GM21528 (cell line): Measurements from ENCODE around the gene VWA3B.

Experiments
- ATAC-seq: cut with Tn5 transposase; IDR thresholded peaks from one replicate; pipeline ENCODE4 v1.9.1; 2021; ENCODE audit warnings: mild to moderate bottlenecking, moderate library complexity; ENCODE audit not compliant: unreplicated experiment, low FRiP score

Gene VWA3B

DNA sequence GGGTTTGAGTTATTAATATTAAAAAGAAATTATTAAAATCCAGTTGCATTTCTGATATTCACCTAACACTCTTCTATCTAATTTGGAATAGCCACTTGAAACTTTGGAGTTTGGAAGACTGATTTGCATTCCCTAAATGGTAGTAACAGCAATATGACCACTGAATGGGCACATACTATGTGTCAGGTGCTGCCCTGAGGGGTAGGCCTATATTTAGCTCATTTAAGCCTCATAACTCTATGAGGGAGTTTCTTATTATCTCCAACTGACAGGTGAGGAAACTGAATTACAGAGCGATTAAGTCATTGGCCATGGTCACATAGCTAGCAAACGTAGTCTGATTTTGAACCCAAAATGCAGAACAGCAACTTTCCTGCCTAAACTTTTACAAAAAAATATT lies 77.3 kb downstream of the VWA3B start:
- ATAC-seq = no peak

DNA sequence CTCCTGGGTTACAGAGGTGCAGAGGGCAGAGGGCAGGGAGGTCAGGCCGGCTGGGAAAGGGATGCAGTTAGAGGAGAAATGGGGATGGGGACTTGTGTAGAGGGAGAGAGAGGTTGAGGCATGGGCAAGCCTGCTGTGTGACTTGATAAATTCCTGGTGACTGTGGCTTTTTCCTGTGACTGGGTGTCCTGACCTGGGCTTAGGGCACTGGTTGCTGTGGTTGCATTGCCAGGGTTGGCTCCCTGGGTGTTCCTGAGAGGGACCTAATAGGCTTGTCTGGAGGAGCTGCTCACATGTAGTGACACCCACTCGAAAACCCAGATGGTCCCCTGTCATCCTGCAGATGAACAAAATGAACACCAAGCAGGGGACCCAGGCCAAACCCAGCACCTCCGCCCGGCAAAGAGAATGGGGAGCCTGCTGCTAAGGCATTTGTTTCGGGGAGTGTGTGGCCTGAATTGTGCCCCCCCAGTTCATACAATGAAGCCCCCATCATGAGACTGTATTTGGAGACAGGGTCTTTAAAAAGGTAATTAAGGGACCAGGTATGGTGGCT lies 78.6 kb downstream of the VWA3B start:
- ATAC-seq = no peak

DNA sequence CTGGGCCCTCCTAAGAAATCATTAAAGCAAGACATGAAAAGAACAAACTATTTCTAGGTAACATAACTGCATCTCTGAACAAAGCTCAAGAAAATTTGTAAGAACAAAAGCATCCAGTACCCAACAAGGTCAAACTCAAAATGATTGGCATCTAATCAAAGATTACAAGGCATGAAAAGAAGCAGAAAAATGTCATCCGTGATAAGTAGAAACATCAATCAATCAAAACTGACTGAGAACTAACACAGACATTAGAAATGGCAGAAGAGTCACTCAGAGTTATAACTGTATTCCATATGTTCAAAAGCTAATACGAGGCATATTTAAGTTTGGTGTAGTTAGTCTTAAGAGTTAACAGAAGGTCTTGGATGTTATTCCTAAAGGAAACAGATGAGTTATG lies 80.9 kb downstream of the VWA3B start:
- no peak for ATAC-seq

GRCh38 chr2:98170076-98170475 lies 83.1 kb downstream of the VWA3B start:
- no peak for ATAC-seq

DNA sequence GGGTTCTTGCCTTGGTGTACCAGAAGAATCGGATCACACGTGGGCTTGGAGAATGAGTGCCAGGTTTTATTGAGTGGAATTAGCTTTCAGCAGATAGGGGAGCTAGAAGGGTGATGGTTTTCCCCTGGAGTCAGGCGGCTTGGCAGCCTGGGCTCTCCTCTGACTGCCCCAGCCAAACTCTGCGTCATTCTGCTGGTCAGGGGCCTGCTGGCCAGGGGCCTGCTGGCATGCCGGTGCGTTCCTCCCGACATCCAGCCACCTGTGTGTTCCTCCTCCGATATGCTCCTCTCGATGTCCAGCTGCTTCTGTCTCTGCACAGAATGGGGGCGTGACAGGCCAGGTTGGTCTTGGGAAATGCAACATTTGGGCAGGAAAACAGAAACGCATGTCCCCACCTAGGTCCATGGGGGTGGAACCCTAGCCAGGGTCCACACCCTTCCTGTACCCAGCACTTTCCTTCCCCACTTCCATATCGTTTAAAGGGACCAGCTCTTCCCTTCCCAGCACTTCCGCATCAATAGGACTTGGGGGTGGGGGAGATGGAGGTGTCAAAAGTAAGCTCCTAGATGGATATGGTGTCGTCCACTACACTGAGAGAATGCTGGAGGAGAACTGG lies 85.3 kb downstream of the VWA3B start:
- ATAC-seq = no peak

GRCh38 chr2:98172951-98173350 lies 86.0 kb downstream of the VWA3B start:
- no peak for ATAC-seq

DNA sequence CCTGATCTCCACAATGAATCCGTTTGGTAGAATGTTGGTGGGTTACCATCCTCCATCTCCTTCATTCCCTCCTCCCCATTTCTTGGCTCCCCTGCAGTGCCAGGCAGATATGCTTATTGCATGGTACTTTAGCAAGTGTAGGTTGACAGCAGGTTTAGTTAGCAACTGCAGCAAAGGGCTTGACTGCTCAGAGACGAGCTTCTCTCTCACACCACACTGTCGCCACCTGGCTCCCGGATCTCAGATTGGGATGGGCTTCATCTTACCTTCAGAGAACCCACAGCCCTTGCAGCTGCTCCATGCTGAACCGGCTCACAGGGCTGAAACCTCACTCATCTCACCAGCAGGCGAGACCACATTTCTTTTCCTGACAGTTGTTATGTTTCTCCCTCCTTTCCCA lies 88.8 kb downstream of the VWA3B start:
- no peak for ATAC-seq

- no peak for ATAC-seq
These were observed 90.3 kb downstream of the VWA3B start for GRCh38 chr2:98177286-98177685.

- no peak for ATAC-seq
These were observed 91.0 kb downstream of the VWA3B start for GRCh38 chr2:98177986-98178385.

DNA sequence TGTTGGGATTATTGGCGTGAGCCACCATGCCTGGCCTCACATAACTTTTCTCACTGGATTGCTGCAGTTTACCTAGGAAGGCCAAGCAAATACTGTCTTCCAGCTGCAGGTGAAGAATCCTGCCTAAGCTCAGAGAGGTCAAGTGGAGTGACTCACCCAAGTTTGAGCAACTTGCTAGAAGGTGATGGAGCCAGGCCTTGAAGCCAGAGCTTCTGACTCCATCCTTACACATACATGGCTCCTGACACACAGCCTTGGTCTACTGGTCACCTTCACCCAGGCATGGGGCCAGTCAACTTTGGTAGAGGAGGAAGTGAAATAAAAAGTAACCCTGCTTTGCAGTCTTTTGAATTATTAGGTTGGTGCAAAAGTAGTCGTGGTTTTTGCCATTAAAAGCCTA lies 93.5 kb downstream of the VWA3B start:
- ATAC-seq = no peak

GRCh38 chr2:98181346-98181745 lies 94.4 kb downstream of the VWA3B start:
- no peak for ATAC-seq

- ATAC-seq = no peak
These were observed 98.8 kb downstream of the VWA3B start for GRCh38 chr2:98185801-98186200.

GRCh38 chr2:98187194-98187593 lies 100.2 kb downstream of the VWA3B start:
- no peak for ATAC-seq

GRCh38 chr2:98188351-98189046 lies 101.5 kb downstream of the VWA3B start:
- ATAC-seq = no peak

- ATAC-seq = no peak
These were observed 104.9 kb downstream of the VWA3B start for GRCh38 chr2:98191883-98192282.

DNA sequence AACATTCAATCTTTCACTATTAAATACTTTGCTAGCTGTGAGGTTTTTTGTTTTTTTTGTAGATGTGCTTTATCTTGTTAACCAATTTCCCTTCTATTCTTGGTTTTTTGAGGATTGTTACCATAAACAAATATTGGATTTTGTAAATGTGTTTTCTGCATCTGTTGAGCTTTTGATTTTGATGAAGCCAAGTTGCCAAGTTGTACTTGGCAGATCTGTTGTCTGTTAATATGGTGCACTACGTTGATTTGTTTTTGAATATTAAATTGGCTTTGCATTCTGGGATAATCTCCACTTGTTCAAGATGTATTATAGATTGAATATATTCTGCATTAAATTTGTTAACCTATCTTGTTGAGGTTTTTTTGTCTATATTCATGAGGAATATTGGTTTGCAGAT lies 114.6 kb downstream of the VWA3B start:
- no peak for ATAC-seq

DNA sequence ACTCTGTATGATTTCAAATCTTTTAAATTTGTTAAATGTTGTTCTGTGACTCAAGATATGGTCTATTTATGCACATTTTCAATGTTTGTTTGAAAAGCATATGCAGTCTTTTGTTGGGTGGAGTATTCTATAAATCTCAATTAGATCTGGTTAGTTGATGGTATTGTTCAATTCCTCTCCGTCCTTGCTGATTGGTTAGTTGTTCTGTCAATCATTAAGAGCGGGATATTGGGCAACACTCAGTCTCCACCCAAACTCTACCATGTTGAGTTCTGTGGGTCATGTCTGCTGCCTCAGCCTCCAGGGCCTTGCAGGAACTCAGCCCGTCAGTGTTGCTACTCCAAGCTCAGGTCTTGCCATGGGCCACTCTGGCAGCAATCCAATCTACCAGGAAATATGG lies 118.9 kb downstream of the VWA3B start:
- no peak for ATAC-seq

DNA sequence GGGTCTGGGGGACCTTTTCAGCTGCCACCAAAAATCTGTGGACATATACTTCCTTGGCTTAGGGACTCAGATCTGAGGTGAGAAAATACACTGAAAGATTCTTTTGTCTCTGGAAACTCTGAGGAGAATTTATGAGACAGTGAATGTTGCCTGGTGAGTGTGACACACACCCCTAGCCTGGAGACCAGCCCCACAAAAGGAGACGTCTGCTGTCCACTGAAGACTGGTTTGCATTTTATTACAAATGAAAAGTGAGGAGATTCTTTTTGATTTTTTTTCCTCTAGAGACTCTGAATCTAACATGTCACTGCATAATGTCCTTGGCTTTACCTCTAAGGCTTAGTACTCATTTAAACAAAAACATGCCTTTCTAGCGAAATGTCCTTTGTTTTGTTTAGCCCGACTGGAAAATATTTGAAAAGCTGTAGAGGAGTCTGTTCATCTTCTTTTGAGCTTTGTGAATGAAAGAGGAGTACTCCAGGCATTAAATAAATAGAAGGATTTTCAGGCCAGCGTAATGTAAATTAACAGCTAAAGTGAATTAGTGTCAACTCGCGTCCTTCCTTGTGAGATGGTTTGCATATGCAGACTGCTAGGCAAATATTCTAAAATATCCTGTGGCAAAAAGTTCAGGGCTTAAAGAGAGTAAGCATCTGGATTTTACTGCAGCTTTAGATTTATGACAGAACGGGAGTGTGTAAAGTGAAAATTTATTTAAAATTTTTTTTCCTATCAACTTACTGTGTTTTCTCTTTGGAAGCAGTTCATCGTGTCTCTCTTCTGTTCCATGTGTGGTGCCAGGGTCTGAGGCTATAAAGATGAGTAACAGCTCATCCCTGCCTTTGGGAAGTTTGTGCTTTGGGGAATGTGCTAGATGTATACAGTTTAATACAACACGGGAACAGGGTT lies 125.4 kb downstream of the VWA3B start:
- no peak for ATAC-seq

- ATAC-seq = no peak
These were observed 129.6 kb downstream of the VWA3B start for GRCh38 chr2:98216616-98217015.

GRCh38 chr2:98219152-98219551 lies 132.2 kb downstream of the VWA3B start:
- no peak for ATAC-seq

GRCh38 chr2:98233941-98234340 lies 147.0 kb downstream of the VWA3B start:
- ATAC-seq = no peak
